Calu3 (cell line): ENCODE results near the gene DPM1. TPM values are rescaled to one million over a fixed set of nuclear protein-coding genes. Genes with fewer than 3 reads are reported as not detected.

ENCODE experiments used
- BruUV-seq: library from RNA; stranded (reverse); fragments of 400-500 nt; replicated peaks from 2 replicates; lab custom pipeline; 2021; lab: Mats Ljungman, UMichigan
- CTCF ChIA-PET: fragments of 300-600 bp; sonication (Branson Sonifier 250); formaldehyde crosslinking; loops from one replicate; lab custom pipeline; 2022; ENCODE audit warnings: antibody characterized with exemption; lab: Charles Lee
- DNase-seq: peaks from one replicate; pipeline ENCODE4 v3.0.0; 2022
- H3K27ac Mint-ChIP-seq: one replicate; pipeline ENCODE4 v1.8.0; 2022; ENCODE audit warnings: mixed read lengths; ENCODE audit not compliant: unreplicated experiment
- H3K27me3 Mint-ChIP-seq: one replicate; pipeline ENCODE4 v1.8.0; 2022; ENCODE audit warnings: mixed read lengths; ENCODE audit not compliant: unreplicated experiment
- H3K36me3 Mint-ChIP-seq: one replicate; pipeline ENCODE4 v1.8.0; 2022; ENCODE audit warnings: mild to moderate bottlenecking, moderate library complexity, mixed read lengths; ENCODE audit not compliant: insufficient read depth, unreplicated experiment
- H3K4me1 Mint-ChIP-seq: one replicate; pipeline ENCODE4 v1.8.0; 2022; ENCODE audit warnings: mild to moderate bottlenecking, low read depth, mixed read lengths; ENCODE audit not compliant: unreplicated experiment
- H3K4me3 Mint-ChIP-seq: one replicate; pipeline ENCODE4 v1.8.0; 2022; ENCODE audit warnings: mild to moderate bottlenecking, low read depth, moderate library complexity, mixed read lengths; ENCODE audit not compliant: unreplicated experiment
- H3K9me3 Mint-ChIP-seq: one replicate; pipeline ENCODE4 v1.8.0; 2022; ENCODE audit warnings: low read depth, mixed read lengths; ENCODE audit not compliant: unreplicated experiment
- intact Hi-C: fragments of 100-400 bp; cut with micrococcal nuclease; formaldehyde crosslinking; loops from one replicate; pipeline ENCODE4 v1.10.0; 2022; ENCODE audit not compliant: unreplicated experiment
- total RNA-seq: library from RNA; stranded (reverse); gene quantifications from 2 replicates; pipeline ENCODE4 v1.2.3, GENCODE V29; 2022
- TF ChIP-seq, protein P1 (sequence below): fragments of 200-600 bp; IDR thresholded peaks from one replicate; pipeline ENCODE4 v1.8.0; 2022; ENCODE audit warnings: antibody characterized with exemption; ENCODE audit not compliant: unreplicated experiment

DPM1 gene
- total RNA-seq, 1 experiment from 2014 or later, result 89.1 TPM

DNA sequence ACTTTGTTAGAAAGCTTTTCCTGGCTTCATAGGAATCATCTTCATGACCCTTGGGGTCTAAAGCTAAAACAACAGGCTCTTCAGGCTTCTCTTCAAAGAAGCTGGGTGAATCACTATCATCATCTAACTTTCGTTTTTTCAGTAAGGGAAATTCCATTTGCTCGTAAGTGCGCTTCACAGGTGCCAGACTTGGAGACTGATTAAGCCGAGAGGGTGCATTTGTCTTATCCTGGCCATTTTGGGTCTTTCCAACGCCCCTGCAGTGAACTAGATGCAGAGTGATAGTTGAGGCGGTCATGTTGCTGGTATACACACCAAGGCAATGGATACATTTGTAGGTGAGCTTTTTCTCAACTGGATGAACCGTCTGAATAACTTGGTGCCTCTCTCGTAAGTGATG is 65.9 kb downstream of the DPM1 start:
- CTCF ChIA-PET, result interaction anchor here (1.4 kb wide), 1 partner anchor 39 kb away, joined by 4 read pairs; the partner anchor contains the start of gene ADNP
- TF ChIP-seq, protein P1, sequence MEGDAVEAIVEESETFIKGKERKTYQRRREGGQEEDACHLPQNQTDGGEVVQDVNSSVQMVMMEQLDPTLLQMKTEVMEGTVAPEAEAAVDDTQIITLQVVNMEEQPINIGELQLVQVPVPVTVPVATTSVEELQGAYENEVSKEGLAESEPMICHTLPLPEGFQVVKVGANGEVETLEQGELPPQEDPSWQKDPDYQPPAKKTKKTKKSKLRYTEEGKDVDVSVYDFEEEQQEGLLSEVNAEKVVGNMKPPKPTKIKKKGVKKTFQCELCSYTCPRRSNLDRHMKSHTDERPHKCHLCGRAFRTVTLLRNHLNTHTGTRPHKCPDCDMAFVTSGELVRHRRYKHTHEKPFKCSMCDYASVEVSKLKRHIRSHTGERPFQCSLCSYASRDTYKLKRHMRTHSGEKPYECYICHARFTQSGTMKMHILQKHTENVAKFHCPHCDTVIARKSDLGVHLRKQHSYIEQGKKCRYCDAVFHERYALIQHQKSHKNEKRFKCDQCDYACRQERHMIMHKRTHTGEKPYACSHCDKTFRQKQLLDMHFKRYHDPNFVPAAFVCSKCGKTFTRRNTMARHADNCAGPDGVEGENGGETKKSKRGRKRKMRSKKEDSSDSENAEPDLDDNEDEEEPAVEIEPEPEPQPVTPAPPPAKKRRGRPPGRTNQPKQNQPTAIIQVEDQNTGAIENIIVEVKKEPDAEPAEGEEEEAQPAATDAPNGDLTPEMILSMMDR, result no peak
- Mint-ChIP-seq H3K36me3 (peaks cover 58% of the 10 kb centered on the region), H3K4me3 (no peak overlapping the region), H3K27me3 (no peaks in the 10 kb centered on the region), H3K27ac (no peak overlapping the region), H3K4me1 (peaks cover 24% of the 10 kb centered on the region), H3K9me3 (no peaks in the 10 kb centered on the region)
- BruUV-seq, result no TSS peak
- DNase-seq, result no peak
- intact Hi-C loops, result no loop called here

DNA sequence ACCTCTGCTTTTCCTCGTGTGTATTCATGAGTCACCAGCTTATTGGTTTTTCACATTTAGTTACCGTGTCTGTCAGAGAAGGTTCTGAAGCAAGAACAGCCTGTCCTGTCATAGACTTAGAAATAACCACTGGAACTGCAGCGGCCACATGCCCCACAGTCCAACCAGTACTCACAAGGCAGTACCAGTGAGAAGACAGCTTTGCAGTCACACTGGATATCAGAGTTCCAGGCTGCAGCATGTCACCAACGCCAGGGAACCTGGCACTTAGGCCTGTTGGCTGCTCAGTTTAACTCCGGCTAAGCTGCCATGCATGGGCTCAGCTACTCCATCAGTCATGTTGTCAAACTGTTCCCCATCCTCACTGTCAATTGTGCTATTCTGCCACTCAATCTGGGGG is 67.2 kb downstream of the DPM1 start:
- CTCF ChIA-PET, result interaction anchor here (0.6 to 1.1 kb wide), 2 partner anchors 171 to 266 kb away, joined by 3 read pairs; no protein-coding TSS in a partner anchor
- intact Hi-C loops, result no loop called here
- TF ChIP-seq, protein P1, result no peak
- DNase-seq, result no peak
- no peaks in the 10 kb centered on the region for H3K27me3 Mint-ChIP-seq
- H3K36me3 Mint-ChIP-seq, result peaks cover 56% of the 10 kb centered on the region
- peaks cover 18% of the 10 kb centered on the region for H3K4me1 Mint-ChIP-seq
- no peak overlapping the region for H3K27ac Mint-ChIP-seq
- no peak overlapping the region for H3K4me3 Mint-ChIP-seq
- BruUV-seq, result no TSS peak
- no peaks in the 10 kb centered on the region for H3K9me3 Mint-ChIP-seq

DNA sequence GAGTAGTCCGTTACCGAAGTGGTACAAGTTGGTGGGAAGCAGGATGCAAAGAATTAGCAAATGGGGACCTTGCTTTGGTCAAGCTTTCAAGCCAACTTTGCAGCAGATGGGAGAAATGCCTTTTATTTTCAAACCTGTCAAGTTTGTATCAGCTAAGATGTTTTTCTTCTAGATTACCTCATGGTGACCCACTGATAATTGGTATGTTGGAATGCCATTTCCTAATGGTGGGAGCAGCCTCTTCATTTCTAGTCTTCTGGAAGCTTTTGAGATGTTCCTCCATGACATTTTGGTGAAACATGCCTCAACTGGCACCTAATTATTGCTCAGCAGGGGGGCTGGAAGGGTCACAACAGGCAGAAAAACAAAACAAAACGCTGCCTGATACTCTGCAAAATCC is 70.8 kb downstream of the DPM1 start:
- TF ChIP-seq, protein P1, result no peak
- BruUV-seq, result no TSS peak
- no peaks in the 10 kb centered on the region for H3K9me3 Mint-ChIP-seq
- intact Hi-C loops, result no loop called here
- no peaks in the 10 kb centered on the region for H3K27me3 Mint-ChIP-seq
- CTCF ChIA-PET, result interaction anchor here (0.7 kb wide), 2 partner anchors 418 to 674 kb away, joined by 4 to 5 read pairs; no protein-coding TSS in a partner anchor
- no peak overlapping the region for H3K4me3 Mint-ChIP-seq
- peaks cover 40% of the 10 kb centered on the region for H3K36me3 Mint-ChIP-seq
- peaks cover 9% of the 10 kb centered on the region for H3K4me1 Mint-ChIP-seq
- DNase-seq, result no peak
- H3K27ac Mint-ChIP-seq, result no peak overlapping the region

DNA sequence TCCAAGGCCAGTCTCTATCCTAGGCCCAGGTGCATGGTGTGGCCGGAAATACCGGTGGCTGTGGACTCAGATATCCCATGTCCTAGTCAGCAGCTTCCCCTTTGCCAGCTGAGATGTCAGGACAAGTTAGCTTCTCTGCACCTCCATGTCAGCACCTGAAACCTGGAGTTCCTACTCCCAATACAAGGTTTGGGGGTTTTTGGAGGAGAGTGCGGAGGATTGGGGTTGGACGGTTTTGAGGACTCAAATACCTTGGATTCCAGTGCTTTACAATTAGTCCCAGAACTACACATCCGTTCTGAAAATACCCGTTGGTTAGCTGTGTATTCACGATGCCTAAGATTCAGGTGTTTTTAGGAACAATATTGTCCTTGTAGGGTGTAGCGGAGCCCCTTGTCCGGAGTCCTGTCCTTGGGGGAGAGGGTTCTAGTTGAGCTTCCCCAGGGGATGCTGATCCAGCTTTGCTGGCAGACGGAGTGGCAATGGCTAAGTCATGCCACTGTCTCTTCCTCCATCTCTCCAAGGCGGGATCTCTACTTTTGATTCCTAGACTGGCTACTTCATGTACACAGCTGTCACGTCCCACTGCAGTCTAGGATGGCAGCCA is 72.0 kb downstream of the DPM1 start:
- Mint-ChIP-seq H3K27ac (no peak overlapping the region), H3K36me3 (peaks cover 27% of the 10 kb centered on the region), H3K27me3 (no peaks in the 10 kb centered on the region), H3K4me1 (peaks cover 9% of the 10 kb centered on the region), H3K9me3 (no peaks in the 10 kb centered on the region), H3K4me3 (no peak overlapping the region)
- no TSS peak for BruUV-seq
- CTCF ChIA-PET, result interaction anchor here (0.9 kb wide), 1 partner anchor 9 kb away, joined by 3 read pairs; no protein-coding TSS in a partner anchor
- TF ChIP-seq, protein P1, result no peak
- intact Hi-C loops, result no loop called here
- no peak for DNase-seq
